Lower leg skin (tissue), 3 donors: ENCODE measurements around the gene MEAK7.

Experiments
- POLR2A ChIP-seq, 2 donors: fragments of 450-650 bp; IDR thresholded peaks; one replicate each; pipeline ENCODE4 v1.6.1; 2016 to 2017; ENCODE audit warnings: antibody characterized with exemption in 2 of 2, mild to moderate bottlenecking in 1 of 2, moderate library complexity in 1 of 2
- TF ChIP-seq, protein P1 (sequence below), 3 donors: fragments of 450-650 bp; IDR thresholded peaks; one replicate each; pipeline ENCODE4 v1.5.1; 2016; ENCODE audit warnings: antibody characterized with exemption in 3 of 3, mild to moderate bottlenecking in 3 of 3, moderate library complexity in 2 of 3

DNA sequence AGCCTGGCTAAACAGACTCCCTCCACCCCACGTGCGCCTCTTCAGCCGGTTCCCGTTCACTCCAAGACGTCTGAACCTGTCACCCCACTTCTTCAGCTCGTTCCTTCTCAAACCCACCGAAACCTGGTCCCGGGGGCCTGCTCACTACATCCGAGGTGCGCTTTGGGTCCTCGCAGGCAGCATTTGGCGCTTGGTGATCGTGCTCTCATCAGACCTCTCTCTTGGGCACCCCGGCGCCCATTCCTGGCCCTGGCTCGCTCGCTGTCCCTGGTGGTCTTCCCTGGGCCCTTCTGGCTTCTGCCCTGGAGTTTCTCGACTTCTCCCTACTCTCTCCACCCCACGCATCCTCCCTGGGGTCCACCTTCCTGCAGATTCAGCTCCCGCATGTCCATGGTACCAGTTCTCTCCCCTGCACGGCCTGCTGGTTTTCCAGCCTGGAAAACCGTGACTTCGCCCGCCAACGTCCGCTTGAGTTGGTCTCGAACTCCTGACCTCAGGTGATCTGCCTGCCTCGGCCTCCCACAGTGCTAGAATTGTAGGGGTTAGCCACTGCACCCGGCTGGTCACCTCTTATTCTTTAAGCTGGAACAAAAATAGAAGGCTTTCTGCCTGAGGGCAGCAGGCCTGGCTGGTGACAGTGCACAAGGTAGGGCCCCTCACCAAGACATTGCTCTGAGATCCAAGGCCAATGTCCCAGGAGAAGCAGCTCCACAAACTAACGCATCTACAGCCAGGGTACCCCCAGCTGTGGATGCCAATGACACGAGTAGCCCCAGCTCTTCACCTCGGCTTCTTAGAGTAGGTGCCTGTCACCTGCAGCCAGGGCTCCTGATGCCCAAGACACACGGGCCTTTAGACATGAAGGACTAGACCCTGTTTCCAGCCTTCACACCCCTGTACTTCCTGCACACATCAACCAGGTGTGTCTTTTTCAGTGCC, 1.1 kb upstream of the MEAK7 start:
- TF ChIP-seq, protein P1, sequence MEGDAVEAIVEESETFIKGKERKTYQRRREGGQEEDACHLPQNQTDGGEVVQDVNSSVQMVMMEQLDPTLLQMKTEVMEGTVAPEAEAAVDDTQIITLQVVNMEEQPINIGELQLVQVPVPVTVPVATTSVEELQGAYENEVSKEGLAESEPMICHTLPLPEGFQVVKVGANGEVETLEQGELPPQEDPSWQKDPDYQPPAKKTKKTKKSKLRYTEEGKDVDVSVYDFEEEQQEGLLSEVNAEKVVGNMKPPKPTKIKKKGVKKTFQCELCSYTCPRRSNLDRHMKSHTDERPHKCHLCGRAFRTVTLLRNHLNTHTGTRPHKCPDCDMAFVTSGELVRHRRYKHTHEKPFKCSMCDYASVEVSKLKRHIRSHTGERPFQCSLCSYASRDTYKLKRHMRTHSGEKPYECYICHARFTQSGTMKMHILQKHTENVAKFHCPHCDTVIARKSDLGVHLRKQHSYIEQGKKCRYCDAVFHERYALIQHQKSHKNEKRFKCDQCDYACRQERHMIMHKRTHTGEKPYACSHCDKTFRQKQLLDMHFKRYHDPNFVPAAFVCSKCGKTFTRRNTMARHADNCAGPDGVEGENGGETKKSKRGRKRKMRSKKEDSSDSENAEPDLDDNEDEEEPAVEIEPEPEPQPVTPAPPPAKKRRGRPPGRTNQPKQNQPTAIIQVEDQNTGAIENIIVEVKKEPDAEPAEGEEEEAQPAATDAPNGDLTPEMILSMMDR (IDR thresholded peaks at IDR 0.05), result no peak
- TF ChIP-seq POLR2A (IDR thresholded peaks at IDR 0.05), result no peak
